ENCODE measurements around the gene SLC29A3. TPM values are rescaled to one million over a fixed set of nuclear protein-coding genes. Genes with fewer than 3 reads are reported as not detected.

The SLC29A3 gene
- total RNA-seq, 1 experiment from 2014 or later, result 9.2 TPM

- H3K36me3 Mint-ChIP-seq (ENCODE audit: insufficient read depth in 1 of 3, low read depth in 3 of 3), result peaks cover 26 to 77% (median 60%) of the 10 kb centered on the region in 3 experiments; a peak in 6 of 7 replicates
Measured at GRCh38 chr10:71291528-71291900, 27.5 kb upstream of the SLC29A3 start.

More at GRCh38 chr10:71291528-71291900, 27.5 kb upstream of the SLC29A3 start:
- Histone ChIP-seq H2BK20ac (ENCODE audit: low read depth, low read length, poor library complexity, severe bottlenecking) (no peak overlapping the region), H3K27me3 (ENCODE audit: insufficient read depth, low read length) (no peaks in the 10 kb centered on the region), H3K9me3 (ENCODE audit: control insufficient read depth, low read depth, low read length) (no peaks in the 10 kb centered on the region), H3K18ac (ENCODE audit: insufficient read length, low read depth, low read length) (no peak overlapping the region), H3K56ac (ENCODE audit: insufficient read length, low read depth, low read length) (no peak overlapping the region), H2AFZ (ENCODE audit: low read length) (no peak overlapping the region), H2BK5ac (ENCODE audit: insufficient read length, low read length) (no peak overlapping the region), H3K4me1 (ENCODE audit: insufficient read depth, low read length) (no peaks in the 10 kb centered on the region), H4K5ac (ENCODE audit: insufficient read length, low read depth, low read length) (no peak overlapping the region), H2AK5ac (ENCODE audit: insufficient read length, low read length) (no peak overlapping the region), H3K79me2 (ENCODE audit: insufficient read depth, low read length) (no peaks in the 10 kb centered on the region), H3K79me1 (ENCODE audit: insufficient read depth, low read depth, low read length, poor library complexity, severe bottlenecking) (no peaks in the 10 kb centered on the region), H4K91ac (ENCODE audit: insufficient read length, low read depth, low read length) (no peak overlapping the region), H2BK15ac (ENCODE audit: low read depth, low read length) (no peak overlapping the region), H3K4me2 (ENCODE audit: insufficient read depth, insufficient read length, low read length) (no peak overlapping the region), H3K23ac (ENCODE audit: insufficient read length, low read depth, low read length) (no peak overlapping the region), H3K4ac (ENCODE audit: low read depth, low read length) (no peak overlapping the region), H3K23me2 (ENCODE audit: insufficient read length, low read depth, low read length, poor library complexity, severe bottlenecking) (no peaks in the 10 kb centered on the region), H4K8ac (replicated peaks; ENCODE audit: insufficient read length, low read depth, low read length) (no peak overlapping the region), H3K27ac (ENCODE audit: insufficient read length, low read depth, low read length) (no peak overlapping the region), H2BK120ac (ENCODE audit: low read depth, low read length, poor library complexity, severe bottlenecking) (no peak overlapping the region), H2BK12ac (ENCODE audit: insufficient read length, low read depth, low read length) (no peak overlapping the region), H3K14ac (ENCODE audit: insufficient read depth, low read length) (no peak overlapping the region), H4K20me1 (ENCODE audit: control insufficient read depth, insufficient read depth, insufficient read length) (no peaks in the 10 kb centered on the region), H3T11ph (ENCODE audit: low read length) (no peak overlapping the region), H3K9ac (ENCODE audit: extremely low read depth, insufficient read length, low read length) (no peak overlapping the region)
- no peak overlapping the region for H3K4me3 Mint-ChIP-seq
- peaks cover under 1 to 1% of the 10 kb centered on the region in 2 experiments; a peak in 3 of 4 replicates for H3K4me1 Mint-ChIP-seq
- H3K9me3 Mint-ChIP-seq, result no peaks in the 10 kb centered on the region
- no CpG with 5 or more reads among the region's 13 CpGs for WGBS (ENCODE audit: extremely low coverage, insufficient read length, low lambda C conversion rate)
- no peak for TF ChIP-seq CTCF (conservative IDR thresholded peaks at IDR 0.05)
- H3K27me3 Mint-ChIP-seq (ENCODE audit: low read depth), result no peaks in the 10 kb centered on the region; the same call in 1 of the 2 replicates
- peak overlapping the region in 1 of 3 experiments; percentile 49; a peak in 1 of 7 replicates for H3K27ac Mint-ChIP-seq
- DNase-seq, result no peak

All from H9 (cell line).